ENCODE results near the gene GNRH2. TPM values are rescaled to one million over a fixed set of nuclear protein-coding genes. Genes with fewer than 3 reads are reported as not detected.
"Not testable (repeated sequence)": the region's sequence is repeated elsewhere in the genome, so short reads cannot be mapped to it uniquely, and the experiment has no call there.

The GNRH2 gene
- polyA plus RNA-seq, 6 donors from 2014 or later = not detected

DNA sequence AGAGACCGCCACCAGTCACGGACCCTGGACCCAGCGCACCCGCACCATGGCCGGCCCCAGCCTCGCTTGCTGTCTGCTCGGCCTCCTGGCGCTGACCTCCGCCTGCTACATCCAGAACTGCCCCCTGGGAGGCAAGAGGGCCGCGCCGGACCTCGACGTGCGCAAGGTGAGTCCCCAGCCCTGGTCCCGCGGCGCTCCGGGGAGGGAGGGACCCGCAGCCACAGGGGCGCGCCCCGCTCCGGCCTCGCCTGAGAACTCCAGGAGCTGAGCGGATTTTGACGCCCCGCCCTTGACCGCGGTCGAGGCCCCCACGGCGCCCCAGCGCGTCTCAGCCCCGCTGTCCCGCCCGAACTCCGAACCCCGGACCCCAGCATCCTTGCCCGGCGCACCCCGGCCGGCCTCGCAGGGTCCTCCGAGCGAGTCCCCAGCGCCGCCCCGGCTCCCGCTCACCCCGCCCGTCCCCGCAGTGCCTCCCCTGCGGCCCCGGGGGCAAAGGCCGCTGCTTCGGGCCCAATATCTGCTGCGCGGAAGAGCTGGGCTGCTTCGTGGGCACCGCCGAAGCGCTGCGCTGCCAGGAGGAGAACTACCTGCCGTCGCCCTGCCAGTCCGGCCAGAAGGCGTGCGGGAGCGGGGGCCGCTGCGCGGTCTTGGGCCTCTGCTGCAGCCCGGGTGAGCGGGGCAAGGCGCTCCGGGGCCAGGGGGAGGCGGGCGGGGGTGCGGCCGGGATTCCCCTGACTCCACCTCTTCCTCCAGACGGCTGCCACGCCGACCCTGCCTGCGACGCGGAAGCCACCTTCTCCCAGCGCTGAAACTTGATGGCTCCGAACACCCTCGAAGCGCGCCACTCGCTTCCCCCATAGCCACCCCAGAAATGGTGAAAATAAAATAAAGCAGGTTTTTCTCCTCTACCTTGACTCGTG lies 28.4 kb downstream of the GNRH2 start, which contains the start of gene OXT:
OXT (plus strand) TSS at position 11 of the 920 bp plus-strand sequence; CDS start at position 47, 36 bp downstream.
- ATAC-seq (ENCODE audit: low read depth in 2 of 2) = peak; percentile 86 to 87
- Mint-ChIP-seq H3K36me3 (peaks cover 0 to 5% of the 10 kb centered on the region in 2 donors), H3K27ac (peak within 1 kb of the TSS; percentile 78 to 96 (median 92)), H3K4me1 (peaks cover 11 to 39% (median 24%) of the 10 kb centered on the region in 3 donors), H3K9me3 (no peaks in the 10 kb centered on the region), H3K27me3 (peaks cover 9 to 15% (median 12%) of the 10 kb centered on the region in 3 donors), H3K4me3 (peak within 1 kb of the TSS; percentile 75 to 91 (median 90))
- DNase-seq = peak; percentile 68

DNA sequence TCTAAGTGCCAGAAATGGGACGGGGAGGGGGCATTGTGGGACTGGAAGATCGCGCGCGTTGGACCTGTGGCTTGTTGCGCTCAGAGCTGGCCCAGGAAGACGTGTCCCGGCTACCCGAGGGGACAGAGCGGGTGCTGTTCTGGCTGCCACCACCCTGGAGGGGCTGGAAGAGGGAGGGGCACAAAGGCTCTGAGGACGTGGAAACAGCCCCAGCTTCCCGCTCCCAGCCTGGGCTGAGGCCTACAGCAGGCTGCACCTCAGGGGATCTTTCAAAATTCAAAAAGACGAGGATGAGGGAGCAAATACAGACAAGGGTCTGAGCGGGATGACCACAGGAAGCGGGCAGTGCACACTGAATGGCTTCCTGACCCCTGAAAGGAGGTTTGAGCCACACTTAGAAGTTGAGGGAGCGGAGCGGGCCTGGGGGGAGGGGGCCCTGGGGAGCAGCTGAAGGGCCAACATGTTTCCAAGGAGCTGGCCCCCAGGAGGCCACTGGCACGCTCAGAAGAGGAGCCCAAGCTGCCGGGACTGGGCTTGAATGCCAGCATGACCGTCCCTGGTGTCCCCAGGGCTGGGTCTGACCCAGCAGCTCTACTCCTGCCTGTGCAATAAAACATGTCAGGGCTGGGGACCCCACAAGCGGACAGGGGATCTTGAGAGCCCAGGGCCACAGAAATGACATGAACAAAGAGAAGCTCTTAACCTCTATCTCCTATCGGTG lies 29.3 kb downstream of the GNRH2 start:
- peaks cover 13 to 21% (median 15%) of the 10 kb centered on the region in 3 donors for H3K27me3 Mint-ChIP-seq
- H3K27ac Mint-ChIP-seq = peak overlapping the region; percentile 78 to 96 (median 92)
- no peak for ATAC-seq (ENCODE audit: low read depth in 2 of 2)
- H3K4me3 Mint-ChIP-seq = peak overlapping the region; percentile 75 to 90 (median 88)
- peaks cover 14 to 35% (median 24%) of the 10 kb centered on the region in 3 donors for H3K4me1 Mint-ChIP-seq
- peaks cover 0 to 5% of the 10 kb centered on the region in 2 donors for H3K36me3 Mint-ChIP-seq
- H3K9me3 Mint-ChIP-seq = no peaks in the 10 kb centered on the region
- no peak for DNase-seq

DNA sequence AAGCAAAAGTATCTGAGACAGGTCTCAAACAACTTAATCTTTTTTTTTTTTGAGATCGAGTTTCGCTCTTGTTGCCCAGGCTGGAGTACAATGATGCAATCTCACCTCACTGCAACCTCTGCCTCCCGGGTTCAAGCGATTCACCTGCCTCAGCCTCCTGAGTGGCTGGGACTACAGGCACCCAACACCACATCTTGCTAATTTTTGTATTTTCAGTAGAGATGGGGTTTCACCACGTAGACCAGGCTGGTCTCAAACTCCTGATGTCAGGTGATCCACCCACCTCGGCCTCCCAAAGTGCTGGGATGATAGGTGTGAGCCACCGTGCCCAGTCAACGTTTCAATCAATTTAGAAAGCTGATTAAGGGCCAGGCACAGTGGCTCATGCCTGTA lies 29.8 kb downstream of the GNRH2 start:
- H3K36me3 Mint-ChIP-seq; DNase-seq; ATAC-seq (ENCODE audit: low read depth in 2 of 2); H3K9me3 Mint-ChIP-seq: not testable (repeated sequence)
- Mint-ChIP-seq H3K27me3 (peaks cover 18 to 27% (median 19%) of the 10 kb centered on the region in 3 donors), H3K4me1 (peaks cover 15 to 30% (median 24%) of the 10 kb centered on the region in 3 donors), H3K4me3 (peak overlapping the region in 6 of 8 donors; percentile 28 to 90 (median 76)), H3K27ac (peak overlapping the region in 2 of 6 donors; percentile 56 to 92)

DNA sequence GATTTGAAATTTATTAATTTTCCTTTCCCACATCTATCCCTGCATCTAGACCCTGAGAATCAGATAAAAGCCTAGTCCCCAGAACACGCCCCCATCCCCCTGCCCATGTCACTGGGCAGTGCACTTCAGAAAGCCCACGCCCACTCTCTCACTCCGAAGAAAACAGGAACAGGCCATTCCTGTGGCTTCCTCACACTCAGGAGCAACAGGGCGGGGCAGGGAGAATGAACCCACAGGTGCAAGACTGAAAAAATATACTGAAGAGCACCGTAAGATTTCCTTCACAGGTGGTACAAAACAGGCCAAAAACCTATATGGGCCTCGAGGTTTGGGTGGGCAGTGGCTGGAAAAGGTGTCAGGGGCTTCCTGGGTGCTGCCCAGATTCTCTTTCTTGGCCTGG lies 31.4 kb downstream of the GNRH2 start:
- DNase-seq (no peak), ATAC-seq (ENCODE audit: low read depth in 2 of 2) (no peak)
- peaks cover 15 to 22% (median 18%) of the 10 kb centered on the region in 3 donors for H3K4me1 Mint-ChIP-seq
- no peaks in the 10 kb centered on the region for H3K36me3 Mint-ChIP-seq
- no peaks in the 10 kb centered on the region for H3K9me3 Mint-ChIP-seq
- no peak overlapping the region for H3K27ac Mint-ChIP-seq
- H3K27me3 Mint-ChIP-seq = peaks cover 28 to 41% (median 29%) of the 10 kb centered on the region in 3 donors
- H3K4me3 Mint-ChIP-seq = peak overlapping the region in 1 of 8 donors; percentile 66

DNA sequence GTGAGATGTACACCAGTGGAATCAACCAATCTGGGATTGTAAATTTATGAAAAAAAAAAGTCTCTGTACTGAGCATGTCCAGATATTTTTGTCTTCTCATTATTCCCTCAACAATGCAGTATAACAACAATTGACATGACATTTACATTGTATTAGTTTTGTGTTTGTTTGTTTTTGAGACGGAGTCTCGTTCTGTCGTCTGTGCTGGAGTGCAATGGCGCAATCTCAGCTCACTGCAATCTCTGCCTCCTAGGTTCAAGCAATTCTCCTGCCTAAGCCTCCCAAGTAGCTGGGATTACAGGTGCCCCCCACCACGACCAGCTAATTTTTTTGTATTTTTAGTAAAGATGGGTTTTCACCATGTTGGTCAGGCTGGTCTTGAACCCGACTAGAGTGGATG lies 31.9 kb downstream of the GNRH2 start:
- peaks cover 15 to 22% (median 18%) of the 10 kb centered on the region in 3 donors for H3K4me1 Mint-ChIP-seq
- not testable (repeated sequence) for H3K9me3 Mint-ChIP-seq; ATAC-seq (ENCODE audit: low read depth in 2 of 2); H3K36me3 Mint-ChIP-seq; DNase-seq
- peak overlapping the region in 1 of 8 donors; percentile 56 for H3K4me3 Mint-ChIP-seq
- peak overlapping the region in 1 of 6 donors; percentile 50 for H3K27ac Mint-ChIP-seq
- H3K27me3 Mint-ChIP-seq = peaks cover 30 to 46% (median 34%) of the 10 kb centered on the region in 3 donors

DNA sequence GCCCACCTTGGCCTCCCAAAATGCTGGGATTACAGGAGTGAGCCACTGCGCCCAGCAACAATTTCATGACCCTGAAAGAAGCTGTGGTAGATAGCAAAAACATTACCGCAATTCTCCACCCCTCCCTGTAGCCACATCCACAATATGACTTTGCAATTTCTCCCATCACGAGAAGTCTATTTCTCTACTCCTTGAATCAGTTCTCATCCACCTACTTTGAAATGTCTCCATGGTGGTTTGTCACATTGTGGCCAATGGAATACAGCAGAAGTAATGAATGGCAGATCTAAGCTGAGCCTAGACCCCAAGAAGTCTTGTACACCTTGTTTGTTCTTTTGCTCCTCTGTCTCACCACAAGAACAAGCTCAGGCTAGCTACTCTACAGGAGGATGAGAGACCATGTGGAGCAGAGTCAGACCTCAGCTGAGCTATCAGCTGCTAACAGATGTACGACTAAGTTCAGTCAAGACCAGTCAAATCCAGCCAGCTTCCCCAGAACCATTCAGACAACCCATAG lies 34.3 kb downstream of the GNRH2 start:
- Mint-ChIP-seq H3K9me3 (no peaks in the 10 kb centered on the region), H3K27ac (no peak overlapping the region), H3K27me3 (peaks cover 49 to 68% (median 56%) of the 10 kb centered on the region in 3 donors), H3K36me3 (no peaks in the 10 kb centered on the region), H3K4me1 (peaks cover 9 to 15% (median 11%) of the 10 kb centered on the region in 3 donors), H3K4me3 (no peak overlapping the region)
- no peak for ATAC-seq (ENCODE audit: low read depth in 2 of 2)
- DNase-seq = no peak

DNA sequence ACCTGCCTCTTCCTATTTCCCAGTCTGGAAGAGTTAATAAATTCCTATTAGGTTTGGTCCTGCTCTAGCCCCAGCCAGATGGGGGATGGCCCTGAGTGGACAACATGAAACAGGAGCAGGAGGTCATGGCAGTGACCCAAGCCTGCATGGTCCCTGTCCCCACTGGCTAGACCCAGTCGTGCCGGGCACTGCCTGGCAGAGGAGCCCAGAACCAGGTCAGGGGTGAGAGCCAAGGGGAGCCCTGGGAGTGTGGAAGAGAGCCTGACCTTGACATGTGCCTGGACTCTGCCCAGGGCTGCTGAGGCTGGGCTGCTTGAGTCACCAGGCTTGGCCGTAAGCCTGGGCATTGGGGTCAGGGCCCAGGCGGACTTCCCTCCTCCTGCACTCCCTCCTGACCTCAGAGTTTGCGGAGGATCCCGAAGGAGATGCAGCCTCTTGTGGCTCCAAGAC lies 37.5 kb downstream of the GNRH2 start:
- no peaks in the 10 kb centered on the region for H3K36me3 Mint-ChIP-seq
- peak overlapping the region in 7 of 8 donors; percentile 18 to 75 (median 39) for H3K4me3 Mint-ChIP-seq
- H3K4me1 Mint-ChIP-seq = peaks cover 17 to 27% (median 19%) of the 10 kb centered on the region in 3 donors
- no peak overlapping the region for H3K27ac Mint-ChIP-seq
- H3K9me3 Mint-ChIP-seq = no peaks in the 10 kb centered on the region
- DNase-seq = no peak
- no peak for ATAC-seq (ENCODE audit: low read depth in 2 of 2)
- peaks cover 54 to 88% (median 85%) of the 10 kb centered on the region in 3 donors for H3K27me3 Mint-ChIP-seq

DNA sequence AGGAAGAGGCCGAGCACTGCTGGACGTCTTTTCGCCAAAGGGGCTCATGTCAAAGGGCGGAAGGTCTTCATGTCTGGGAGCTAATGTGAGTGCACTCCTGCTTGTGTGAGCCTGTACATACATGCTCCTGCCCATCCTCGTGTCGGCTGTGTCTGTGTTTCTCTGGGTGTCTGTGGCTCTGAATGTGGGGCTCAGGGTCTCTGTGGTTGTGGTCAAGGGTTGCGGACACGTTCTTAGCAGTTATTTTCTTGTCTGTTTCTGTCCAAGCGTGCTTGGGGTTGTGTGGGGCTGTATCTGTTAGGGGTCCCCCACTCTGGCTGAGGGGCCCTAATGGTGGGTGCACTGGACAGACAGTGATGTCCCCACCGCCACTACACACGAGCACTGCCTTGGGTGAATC lies 38.2 kb downstream of the GNRH2 start:
- DNase-seq (no peak), ATAC-seq (ENCODE audit: low read depth in 2 of 2) (no peak)
- Mint-ChIP-seq H3K36me3 (no peaks in the 10 kb centered on the region), H3K27ac (peak overlapping the region in 2 of 6 donors; percentile 34 to 44), H3K27me3 (peaks cover 53 to 81% (median 79%) of the 10 kb centered on the region in 3 donors), H3K4me3 (peak overlapping the region; percentile 52 to 80 (median 75)), H3K9me3 (no peaks in the 10 kb centered on the region), H3K4me1 (peaks cover 17 to 27% (median 19%) of the 10 kb centered on the region in 3 donors)

DNA sequence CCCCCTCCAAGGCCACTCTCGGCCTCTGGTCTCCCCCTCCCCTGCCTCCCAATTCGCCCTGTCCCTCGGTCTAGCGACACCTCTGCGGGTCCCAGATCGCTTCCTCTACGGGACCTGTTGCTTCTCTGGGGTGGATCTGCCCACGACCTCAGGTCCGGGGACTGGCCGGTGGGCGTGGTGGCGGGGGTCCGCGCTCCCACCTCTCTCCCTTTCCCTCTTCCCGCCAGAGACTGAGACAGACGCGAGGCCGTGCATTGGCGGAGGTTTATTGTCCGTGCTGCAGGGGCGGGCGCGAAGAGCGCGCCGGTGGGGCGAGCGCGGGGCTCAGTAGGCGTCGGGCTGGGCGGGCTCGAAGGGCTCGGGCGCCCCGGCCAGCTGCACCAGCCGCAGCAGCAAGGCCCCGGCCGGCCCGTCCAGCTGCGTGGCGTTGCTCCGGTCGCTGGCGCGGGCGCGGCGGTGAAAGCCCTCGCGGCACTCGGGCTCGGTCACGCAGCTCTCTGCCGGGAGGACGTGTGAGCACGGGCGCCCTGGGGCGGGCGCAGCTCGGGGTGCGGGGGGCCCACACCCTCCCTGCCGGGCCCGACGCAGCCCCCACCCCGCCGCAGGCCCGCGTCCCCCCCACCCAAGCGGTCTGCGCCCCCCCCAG lies 39.0 kb downstream of the GNRH2 start:
- H3K4me1 Mint-ChIP-seq = peaks cover 17 to 27% (median 19%) of the 10 kb centered on the region in 3 donors
- peaks cover 50 to 76% (median 75%) of the 10 kb centered on the region in 3 donors for H3K27me3 Mint-ChIP-seq
- peak overlapping the region in 7 of 8 donors; percentile 58 to 85 (median 78) for H3K4me3 Mint-ChIP-seq
- peak overlapping the region in 1 of 6 donors; percentile 60 for H3K27ac Mint-ChIP-seq
- H3K9me3 Mint-ChIP-seq = no peaks in the 10 kb centered on the region
- H3K36me3 Mint-ChIP-seq = no peaks in the 10 kb centered on the region
- ATAC-seq (ENCODE audit: low read depth in 2 of 2) = peak; percentile 41 to 46
- no peak for DNase-seq

DNA sequence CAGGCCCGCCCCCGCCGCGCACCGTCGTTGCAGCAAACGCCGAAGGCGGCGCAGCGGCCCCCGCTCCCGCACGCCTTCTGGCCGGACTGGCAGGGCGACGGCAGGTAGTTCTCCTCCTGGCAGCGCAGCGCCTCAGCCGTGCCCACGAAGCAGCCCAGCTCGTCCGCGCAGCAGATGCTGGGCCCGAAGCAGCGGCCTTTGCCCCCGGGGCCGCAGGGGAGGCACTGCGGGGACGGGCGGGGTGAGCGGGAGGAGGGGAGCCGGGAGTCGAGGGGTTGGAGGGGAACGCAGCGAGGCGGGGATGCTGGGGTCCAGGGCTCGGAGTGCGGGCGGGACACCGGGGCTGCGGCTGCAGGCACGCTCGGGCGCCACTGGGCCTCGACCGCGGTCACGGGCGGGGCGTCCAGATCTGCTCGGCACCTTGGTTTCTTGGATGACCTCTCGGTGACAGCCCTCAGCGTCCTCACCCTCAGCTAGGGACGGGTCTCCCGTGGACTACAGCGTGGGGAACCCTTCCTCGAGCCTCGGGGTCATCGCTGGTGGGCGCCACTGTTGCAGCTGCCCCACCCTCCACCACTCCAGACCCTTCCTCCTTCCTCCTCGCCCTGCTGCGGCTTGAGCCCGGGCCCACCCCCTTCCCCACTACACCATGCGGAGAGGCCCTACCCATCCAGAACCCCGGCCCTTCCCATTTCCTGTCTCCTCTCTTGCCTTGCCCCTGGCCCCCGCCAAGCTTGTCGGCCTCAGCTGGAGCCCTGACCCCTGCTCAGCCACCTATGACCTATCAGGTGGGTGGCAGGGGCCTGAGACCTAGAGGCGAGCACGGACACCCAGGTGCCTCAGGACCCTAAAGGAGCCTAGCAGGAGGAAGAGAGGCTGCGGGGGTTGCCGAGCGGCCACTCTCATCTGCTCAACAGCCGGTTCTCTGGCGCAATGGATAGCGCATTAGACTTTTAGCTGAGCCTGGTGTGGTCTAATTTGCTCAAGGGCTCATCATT lies 39.8 kb downstream of the GNRH2 start:
- H3K4me1 Mint-ChIP-seq = peaks cover 15 to 27% (median 15%) of the 10 kb centered on the region in 3 donors
- H3K27ac Mint-ChIP-seq = peak overlapping the region in 1 of 6 donors; percentile 97
- H3K4me3 Mint-ChIP-seq = peak overlapping the region; percentile 18 to 82 (median 75)
- no peaks in the 10 kb centered on the region for H3K9me3 Mint-ChIP-seq
- no peaks in the 10 kb centered on the region for H3K36me3 Mint-ChIP-seq
- DNase-seq (no peak), ATAC-seq (ENCODE audit: low read depth in 2 of 2) (peak; percentile 38 to 47)
- peaks cover 44 to 71% (median 70%) of the 10 kb centered on the region in 3 donors for H3K27me3 Mint-ChIP-seq

DNA sequence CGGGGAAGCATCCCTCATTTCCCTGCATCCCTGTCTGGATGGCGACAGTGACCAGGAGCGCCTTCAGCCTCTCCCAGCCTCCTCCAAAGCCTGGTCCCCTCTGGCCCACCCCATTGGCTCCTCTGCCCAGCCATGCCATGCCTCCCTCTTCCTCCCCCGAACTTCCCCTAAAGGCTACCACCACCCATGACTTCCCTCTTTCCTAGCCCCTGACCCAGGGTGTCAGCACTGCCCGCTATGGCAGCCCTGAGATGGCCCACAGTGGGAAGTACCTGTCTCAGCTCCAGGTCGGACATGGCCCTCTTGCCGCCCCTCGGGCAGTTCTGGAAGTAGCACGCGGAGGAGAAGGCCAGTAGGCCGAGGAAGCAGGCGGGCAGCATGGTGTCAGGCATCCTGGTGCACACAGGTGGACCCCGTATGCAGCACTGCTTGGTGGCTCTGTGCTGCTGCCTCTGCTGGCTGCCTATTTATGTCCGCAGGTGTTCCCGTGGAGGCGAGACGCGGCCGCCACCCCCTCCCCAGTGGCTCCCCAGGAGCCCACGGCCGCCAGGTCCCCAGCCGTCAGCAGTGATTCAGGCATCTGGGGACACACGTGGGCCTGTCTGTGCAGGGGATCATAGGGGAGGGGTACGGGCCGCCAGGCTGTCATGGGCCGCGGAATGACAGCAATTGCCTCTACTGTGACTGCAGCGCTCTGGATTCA lies 41.0 kb downstream of the GNRH2 start, which contains the start of gene AVP:
AVP (minus strand) TSS at position 442 of the 703 bp plus-strand sequence; CDS start at position 392, 50 bp downstream.
- no peak for ATAC-seq (ENCODE audit: low read depth in 2 of 2)

More for the DNA sequence above, 41.0 kb downstream of the GNRH2 start, which contains the start of gene AVP:
- H3K27ac Mint-ChIP-seq = peak within 1 kb of the TSS in 2 of 6 donors; percentile 72 to 97
- peak within 1 kb of the TSS; percentile 57 to 82 (median 76) for H3K4me3 Mint-ChIP-seq
- peaks cover 0 to 2% (median 0%) of the 10 kb centered on the region in 7 donors for H3K9me3 Mint-ChIP-seq
- H3K36me3 Mint-ChIP-seq = no peaks in the 10 kb centered on the region
- no peak for DNase-seq
- peaks cover 43 to 71% (median 68%) of the 10 kb centered on the region in 3 donors for H3K27me3 Mint-ChIP-seq
- H3K4me1 Mint-ChIP-seq = peaks cover 15 to 27% (median 15%) of the 10 kb centered on the region in 3 donors
